Ammon's horn (tissue), 1 donor: ENCODE measurements around the gene SAV1.
"Not testable (repeated sequence)": the region's sequence is repeated elsewhere in the genome, so short reads cannot be mapped to it uniquely, and the experiment has no call there.

ENCODE experiments used
- DNase-seq: peaks from one replicate; pipeline ENCODE4 v3.0.0-alpha.2; 2016; ENCODE audit warnings: low spot score

The SAV1 gene

GRCh38 chr14:50665300-50665699, 2.8 kb downstream of the SAV1 start:
- DNase-seq, result not testable (repeated sequence)

GRCh38 chr14:50664579-50664978, 3.5 kb downstream of the SAV1 start:
- DNase-seq, result not testable (repeated sequence)

GRCh38 chr14:50659327-50659974, 8.7 kb downstream of the SAV1 start:
- no peak for DNase-seq

GRCh38 chr14:50658203-50658602, 9.9 kb downstream of the SAV1 start:
- no peak for DNase-seq

GRCh38 chr14:50657753-50658152, 10.4 kb downstream of the SAV1 start:
- DNase-seq, result no peak

- no peak for DNase-seq
Measured at GRCh38 chr14:50656776-50657175, 11.3 kb downstream of the SAV1 start.

- DNase-seq, result no peak
Measured at GRCh38 chr14:50649691-50650090, 18.4 kb downstream of the SAV1 start.

- no peak for DNase-seq
Measured at GRCh38 chr14:50647753-50648152, 20.4 kb downstream of the SAV1 start.

GRCh38 chr14:50647282-50647681, 20.8 kb downstream of the SAV1 start:
- no peak for DNase-seq

GRCh38 chr14:50635141-50635540, 33.0 kb downstream of the SAV1 start:
- DNase-seq, result no peak

- no peak for DNase-seq
Measured at GRCh38 chr14:50633954-50634353, 34.2 kb downstream of the SAV1 start.

GRCh38 chr14:50631408-50631821, 36.7 kb downstream of the SAV1 start:
- DNase-seq, result no peak

- not testable (repeated sequence) for DNase-seq
Measured at GRCh38 chr14:50624947-50625346, 43.2 kb downstream of the SAV1 start.

- DNase-seq, result no peak
Measured at GRCh38 chr14:50624447-50624846, 43.7 kb downstream of the SAV1 start.

- DNase-seq, result no peak
Measured at GRCh38 chr14:50622978-50623377, 45.1 kb downstream of the SAV1 start.

- DNase-seq, result no peak
Measured at GRCh38 chr14:50620341-50620740, 47.8 kb downstream of the SAV1 start.

- peak; percentile 74 for DNase-seq
Measured at GRCh38 chr14:50619569-50620141, 48.5 kb downstream of the SAV1 start.

GRCh38 chr14:50616275-50616674, 51.8 kb downstream of the SAV1 start:
- DNase-seq, result no peak

GRCh38 chr14:50615552-50615951, 52.6 kb downstream of the SAV1 start:
- DNase-seq, result peak; percentile 85

GRCh38 chr14:50615056-50615455, 53.0 kb downstream of the SAV1 start:
- DNase-seq, result peak; percentile 58

GRCh38 chr14:50612806-50613205, 55.3 kb downstream of the SAV1 start:
- no peak for DNase-seq

- DNase-seq, result no peak
Measured at GRCh38 chr14:50610465-50610864, 57.6 kb downstream of the SAV1 start.

- no peak for DNase-seq
Measured at GRCh38 chr14:50608302-50608851, 59.7 kb downstream of the SAV1 start.

GRCh38 chr14:50607761-50608160, 60.3 kb downstream of the SAV1 start:
- no peak for DNase-seq
